GM23338 (cell line): Measurements from ENCODE around the gene KAZN. TPM values are rescaled to one million over a fixed set of nuclear protein-coding genes. Genes with fewer than 3 reads are reported as not detected.

Source experiments
- ATAC-seq: fragments of 200-7000 bp; cut with Tn5 transposase; 3 replicates; pipeline ENCODE4 v1.9.1; 2020
- DNase-seq: peaks from one replicate; pipeline ENCODE4 v3.0.0-alpha.2; 2015; ENCODE audit warnings: low spot score
- H2AFZ ChIP-seq: fragments of 200-600 bp; sonication (generic); 2 replicates; pipeline ENCODE4 v1.8.0; 2016; ENCODE audit warnings: antibody characterized with exemption, mild to moderate bottlenecking, moderate library complexity
- H3F3A ChIP-seq: fragments of 200-600 bp; sonication (generic); replicated peaks from 2 replicates; pipeline ENCODE4 v1.8.0; 2017; ENCODE audit warnings: antibody characterized with exemption, mixed run types, low read depth
- H3K27ac ChIP-seq: fragments of 200-600 bp; sonication (generic); 2 replicates; pipeline ENCODE4 v1.6.1; 2016; ENCODE audit warnings: low read depth
- H3K27me3 ChIP-seq: fragments of 200-600 bp; sonication (generic); 2 replicates; pipeline ENCODE4 v1.8.0; 2016; ENCODE audit warnings: mild to moderate bottlenecking, mixed run types, moderate library complexity; ENCODE audit not compliant: insufficient read depth
- H3K36me3 ChIP-seq: fragments of 200-600 bp; sonication (generic); 2 replicates; pipeline ENCODE4 v1.8.0; 2016; ENCODE audit warnings: mild to moderate bottlenecking; ENCODE audit not compliant: insufficient read depth
- H3K4me1 ChIP-seq: fragments of 200-600 bp; sonication (generic); 2 replicates; pipeline ENCODE4 v1.8.0; 2016; ENCODE audit warnings: mild to moderate bottlenecking, moderate library complexity; ENCODE audit not compliant: insufficient read depth
- H3K4me2 ChIP-seq: fragments of 200-600 bp; sonication (generic); 2 replicates; pipeline ENCODE4 v1.7.1; 2017; ENCODE audit warnings: mixed run types
- H3K4me3 ChIP-seq: fragments of 200-600 bp; sonication (generic); 2 replicates; pipeline ENCODE4 v1.6.1; 2016; ENCODE audit warnings: mixed run types
- H3K79me2 ChIP-seq: fragments of 200-600 bp; sonication (generic); replicated peaks from 2 replicates; pipeline ENCODE4 v1.8.0; 2017; ENCODE audit warnings: mild to moderate bottlenecking; ENCODE audit not compliant: insufficient read depth
- H3K9me2 ChIP-seq: fragments of 200-600 bp; sonication (generic); 2 replicates; pipeline ENCODE4 v1.8.0; 2017; ENCODE audit not compliant: insufficient read depth
- H4K20me1 ChIP-seq: fragments of 200-600 bp; sonication (generic); replicated peaks from 2 replicates; pipeline ENCODE4 v1.8.0; 2017; ENCODE audit warnings: mild to moderate bottlenecking; ENCODE audit not compliant: insufficient read depth
- H3K27ac Mint-ChIP-seq: 2 replicates; pipeline ENCODE4 v1.8.0; 2020; ENCODE audit warnings: inconsistent platforms, mild to moderate bottlenecking, moderate library complexity, mixed read lengths
- H3K27me3 Mint-ChIP-seq: 3 replicates; pipeline ENCODE4 v1.8.0; 2022; ENCODE audit warnings: low read depth, mild to moderate bottlenecking, moderate library complexity, mixed read lengths, inconsistent platforms; ENCODE audit not compliant: insufficient read depth, poor library complexity
- H3K36me3 Mint-ChIP-seq: 3 replicates; pipeline ENCODE4 v1.8.0; 2021; ENCODE audit warnings: low read depth, mild to moderate bottlenecking, inconsistent platforms, moderate library complexity, mixed read lengths
- H3K4me1 Mint-ChIP-seq: 3 replicates; pipeline ENCODE4 v1.8.0; 2020; ENCODE audit warnings: mild to moderate bottlenecking, inconsistent platforms, mixed read lengths
- H3K4me3 Mint-ChIP-seq: 3 replicates; pipeline ENCODE4 v1.8.0; 2021; ENCODE audit warnings: moderate library complexity, mild to moderate bottlenecking, inconsistent platforms, mixed read lengths
- H3K9me3 Mint-ChIP-seq: 3 replicates; pipeline ENCODE4 v1.8.0; 2020; ENCODE audit warnings: moderate library complexity, mild to moderate bottlenecking, inconsistent platforms, mixed read lengths
- CREB1 ChIP-seq: fragments of 250-450 bp; sonication (Bioruptor Pico); IDR thresholded peaks from 2 replicates; pipeline ENCODE4 v1.5.0; 2020; ENCODE audit warnings: low read depth, mild to moderate bottlenecking, moderate library complexity
- EZH2 ChIP-seq: fragments of 200-600 bp; sonication (generic); IDR thresholded peaks from one replicate; pipeline ENCODE4 v1.8.0; 2017; ENCODE audit warnings: antibody characterized with exemption, mild to moderate bottlenecking, low read depth; ENCODE audit not compliant: unreplicated experiment
- EZH2phosphoT487 ChIP-seq: fragments of 200-600 bp; sonication (generic); IDR thresholded peaks from one replicate; pipeline ENCODE4 v1.8.1; 2018; ENCODE audit warnings: antibody characterized with exemption; ENCODE audit not compliant: unreplicated experiment
- JUNB ChIP-seq: IDR thresholded peaks from one replicate; pipeline ENCODE4 v1.6.1; 2016; ENCODE audit warnings: antibody characterized with exemption; ENCODE audit not compliant: unreplicated experiment
- NANOG ChIP-seq: IDR thresholded peaks from 2 replicates; pipeline ENCODE4 v1.6.1; 2016; ENCODE audit warnings: antibody characterized with exemption, borderline replicate concordance
- POLR2AphosphoS5 ChIP-seq: IDR thresholded peaks from 2 replicates; pipeline ENCODE4 v1.6.1; 2016; ENCODE audit warnings: antibody characterized with exemption, low read depth
- STAT1 ChIP-seq: IDR thresholded peaks from one replicate; pipeline ENCODE4 v1.6.1; 2016; ENCODE audit warnings: antibody characterized with exemption; ENCODE audit not compliant: unreplicated experiment
- ZNF114 ChIP-seq: fragments of 250-450 bp; sonication (Bioruptor Pico); IDR thresholded peaks from 2 replicates; pipeline ENCODE4 v1.5.0; 2020; ENCODE audit warnings: mild to moderate bottlenecking, moderate library complexity
- ZNF331 ChIP-seq: fragments of 250-450 bp; sonication (Bioruptor Pico); IDR thresholded peaks from 2 replicates; pipeline ENCODE4 v1.5.0; 2020; ENCODE audit warnings: low read depth, mild to moderate bottlenecking, moderate library complexity
- polyA plus RNA-seq: library from polyadenylated mRNA; unstranded; fragments of >200 nt; fragmentation: Nextera tagmentation; extraction: Ambion mirVana; gene quantifications from 2 replicates; pipeline ENCODE4 v1.2.1, GENCODE V29; 2016
- total RNA-seq: library from RNA; depleted of rRNA; stranded (reverse); fragments of >200 nt; shearing (Covaris generic); gene quantifications from 2 replicates; pipeline ENCODE4 v1.2.3, GENCODE V29; 2014
- TF ChIP-seq, protein P1 (sequence below): fragments of 250-450 bp; sonication (Bioruptor Pico); IDR thresholded peaks from 2 replicates; pipeline ENCODE4 v1.5.0; 2020; ENCODE audit warnings: mild to moderate bottlenecking, moderate library complexity
- TF ChIP-seq, protein P2 (sequence below): IDR thresholded peaks from one replicate; pipeline ENCODE4 v1.6.1; 2018; ENCODE audit warnings: antibody characterized with exemption; ENCODE audit not compliant: unreplicated experiment
- TF ChIP-seq, protein P3 (sequence below): IDR thresholded peaks from 2 replicates; pipeline ENCODE4 v1.6.1; 2016; ENCODE audit warnings: antibody characterized with exemption
- TF ChIP-seq, protein P4 (sequence below), 2 experiments: fragments of 200-600 bp in 1 of 2; sonication (generic) in 1 of 2; conservative IDR thresholded peaks; 2 replicates each; pipeline versions ENCODE4 v1.5.1 to v1.6.1; 2016 to 2017; ENCODE audit warnings: antibody characterized with exemption in 2 of 2, low read depth in 2 of 2, mild to moderate bottlenecking in 2 of 2, moderate library complexity in 1 of 2

Gene KAZN
- total and polyA plus RNA-seq, 2 experiments from 2014 or later, result 9.9 to 15.0 TPM

DNA sequence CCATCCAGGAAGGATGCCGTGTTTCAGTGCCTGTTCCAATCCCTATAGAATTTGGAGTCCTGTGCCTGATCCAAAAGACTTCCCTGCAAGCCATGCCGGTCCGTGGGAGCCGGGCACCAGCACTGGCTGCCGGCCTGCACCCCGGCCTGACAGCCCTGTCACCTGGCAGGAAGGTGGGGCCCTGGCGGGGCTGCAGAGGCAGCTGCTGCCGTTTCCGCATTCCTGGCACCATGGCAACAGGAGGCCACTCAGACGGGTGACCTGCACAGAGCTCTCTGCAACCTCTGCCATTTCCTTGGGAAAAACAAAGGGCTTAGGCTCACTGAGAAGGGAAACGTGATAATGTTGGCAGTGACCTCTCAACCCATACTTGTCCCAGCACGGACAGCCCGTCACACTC is 491.9 kb downstream of the KAZN start:
- TF ChIP-seq POLR2AphosphoS5 (no peak), EZH2phosphoT487 (no peak), EZH2 (no peak), STAT1 (no peak), ZNF114 (CRISPR knock-in tag) (no peak), CREB1 (CRISPR knock-in tag) (no peak), ZNF331 (no peak), JUNB (no peak), NANOG (no peak)
- TF ChIP-seq, protein P1, sequence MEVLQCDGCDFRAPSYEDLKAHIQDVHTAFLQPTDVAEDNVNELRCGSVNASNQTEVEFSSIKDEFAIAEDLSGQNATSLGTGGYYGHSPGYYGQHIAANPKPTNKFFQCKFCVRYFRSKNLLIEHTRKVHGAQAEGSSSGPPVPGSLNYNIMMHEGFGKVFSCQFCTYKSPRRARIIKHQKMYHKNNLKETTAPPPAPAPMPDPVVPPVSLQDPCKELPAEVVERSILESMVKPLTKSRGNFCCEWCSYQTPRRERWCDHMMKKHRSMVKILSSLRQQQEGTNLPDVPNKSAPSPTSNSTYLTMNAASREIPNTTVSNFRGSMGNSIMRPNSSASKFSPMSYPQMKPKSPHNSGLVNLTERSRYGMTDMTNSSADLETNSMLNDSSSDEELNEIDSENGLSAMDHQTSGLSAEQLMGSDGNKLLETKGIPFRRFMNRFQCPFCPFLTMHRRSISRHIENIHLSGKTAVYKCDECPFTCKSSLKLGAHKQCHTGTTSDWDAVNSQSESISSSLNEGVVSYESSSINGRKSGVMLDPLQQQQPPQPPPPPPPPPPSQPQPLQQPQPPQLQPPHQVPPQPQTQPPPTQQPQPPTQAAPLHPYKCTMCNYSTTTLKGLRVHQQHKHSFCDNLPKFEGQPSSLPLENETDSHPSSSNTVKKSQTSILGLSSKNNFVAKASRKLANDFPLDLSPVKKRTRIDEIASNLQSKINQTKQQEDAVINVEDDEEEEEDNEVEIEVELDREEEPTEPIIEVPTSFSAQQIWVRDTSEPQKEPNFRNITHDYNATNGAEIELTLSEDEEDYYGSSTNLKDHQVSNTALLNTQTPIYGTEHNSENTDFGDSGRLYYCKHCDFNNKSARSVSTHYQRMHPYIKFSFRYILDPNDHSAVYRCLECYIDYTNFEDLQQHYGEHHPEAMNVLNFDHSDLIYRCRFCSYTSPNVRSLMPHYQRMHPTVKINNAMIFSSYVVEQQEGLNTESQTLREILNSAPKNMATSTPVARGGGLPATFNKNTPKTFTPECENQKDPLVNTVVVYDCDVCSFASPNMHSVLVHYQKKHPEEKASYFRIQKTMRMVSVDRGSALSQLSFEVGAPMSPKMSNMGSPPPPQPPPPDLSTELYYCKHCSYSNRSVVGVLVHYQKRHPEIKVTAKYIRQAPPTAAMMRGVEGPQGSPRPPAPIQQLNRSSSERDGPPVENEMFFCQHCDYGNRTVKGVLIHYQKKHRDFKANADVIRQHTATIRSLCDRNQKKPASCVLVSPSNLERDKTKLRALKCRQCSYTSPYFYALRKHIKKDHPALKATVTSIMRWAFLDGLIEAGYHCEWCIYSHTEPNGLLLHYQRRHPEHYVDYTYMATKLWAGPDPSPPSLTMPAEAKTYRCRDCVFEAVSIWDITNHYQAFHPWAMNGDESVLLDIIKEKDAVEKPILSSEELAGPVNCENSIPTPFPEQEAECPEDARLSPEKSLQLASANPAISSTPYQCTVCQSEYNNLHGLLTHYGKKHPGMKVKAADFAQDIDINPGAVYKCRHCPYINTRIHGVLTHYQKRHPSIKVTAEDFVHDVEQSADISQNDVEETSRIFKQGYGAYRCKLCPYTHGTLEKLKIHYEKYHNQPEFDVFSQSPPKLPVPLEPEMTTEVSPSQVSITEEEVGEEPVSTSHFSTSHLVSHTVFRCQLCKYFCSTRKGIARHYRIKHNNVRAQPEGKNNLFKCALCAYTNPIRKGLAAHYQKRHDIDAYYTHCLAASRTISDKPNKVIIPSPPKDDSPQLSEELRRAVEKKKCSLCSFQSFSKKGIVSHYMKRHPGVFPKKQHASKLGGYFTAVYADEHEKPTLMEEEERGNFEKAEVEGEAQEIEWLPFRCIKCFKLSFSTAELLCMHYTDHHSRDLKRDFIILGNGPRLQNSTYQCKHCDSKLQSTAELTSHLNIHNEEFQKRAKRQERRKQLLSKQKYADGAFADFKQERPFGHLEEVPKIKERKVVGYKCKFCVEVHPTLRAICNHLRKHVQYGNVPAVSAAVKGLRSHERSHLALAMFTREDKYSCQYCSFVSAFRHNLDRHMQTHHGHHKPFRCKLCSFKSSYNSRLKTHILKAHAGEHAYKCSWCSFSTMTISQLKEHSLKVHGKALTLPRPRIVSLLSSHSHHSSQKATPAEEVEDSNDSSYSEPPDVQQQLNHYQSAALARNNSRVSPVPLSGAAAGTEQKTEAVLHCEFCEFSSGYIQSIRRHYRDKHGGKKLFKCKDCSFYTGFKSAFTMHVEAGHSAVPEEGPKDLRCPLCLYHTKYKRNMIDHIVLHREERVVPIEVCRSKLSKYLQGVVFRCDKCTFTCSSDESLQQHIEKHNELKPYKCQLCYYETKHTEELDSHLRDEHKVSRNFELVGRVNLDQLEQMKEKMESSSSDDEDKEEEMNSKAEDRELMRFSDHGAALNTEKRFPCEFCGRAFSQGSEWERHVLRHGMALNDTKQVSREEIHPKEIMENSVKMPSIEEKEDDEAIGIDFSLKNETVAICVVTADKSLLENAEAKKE, result no peak
- TF ChIP-seq, protein P2, sequence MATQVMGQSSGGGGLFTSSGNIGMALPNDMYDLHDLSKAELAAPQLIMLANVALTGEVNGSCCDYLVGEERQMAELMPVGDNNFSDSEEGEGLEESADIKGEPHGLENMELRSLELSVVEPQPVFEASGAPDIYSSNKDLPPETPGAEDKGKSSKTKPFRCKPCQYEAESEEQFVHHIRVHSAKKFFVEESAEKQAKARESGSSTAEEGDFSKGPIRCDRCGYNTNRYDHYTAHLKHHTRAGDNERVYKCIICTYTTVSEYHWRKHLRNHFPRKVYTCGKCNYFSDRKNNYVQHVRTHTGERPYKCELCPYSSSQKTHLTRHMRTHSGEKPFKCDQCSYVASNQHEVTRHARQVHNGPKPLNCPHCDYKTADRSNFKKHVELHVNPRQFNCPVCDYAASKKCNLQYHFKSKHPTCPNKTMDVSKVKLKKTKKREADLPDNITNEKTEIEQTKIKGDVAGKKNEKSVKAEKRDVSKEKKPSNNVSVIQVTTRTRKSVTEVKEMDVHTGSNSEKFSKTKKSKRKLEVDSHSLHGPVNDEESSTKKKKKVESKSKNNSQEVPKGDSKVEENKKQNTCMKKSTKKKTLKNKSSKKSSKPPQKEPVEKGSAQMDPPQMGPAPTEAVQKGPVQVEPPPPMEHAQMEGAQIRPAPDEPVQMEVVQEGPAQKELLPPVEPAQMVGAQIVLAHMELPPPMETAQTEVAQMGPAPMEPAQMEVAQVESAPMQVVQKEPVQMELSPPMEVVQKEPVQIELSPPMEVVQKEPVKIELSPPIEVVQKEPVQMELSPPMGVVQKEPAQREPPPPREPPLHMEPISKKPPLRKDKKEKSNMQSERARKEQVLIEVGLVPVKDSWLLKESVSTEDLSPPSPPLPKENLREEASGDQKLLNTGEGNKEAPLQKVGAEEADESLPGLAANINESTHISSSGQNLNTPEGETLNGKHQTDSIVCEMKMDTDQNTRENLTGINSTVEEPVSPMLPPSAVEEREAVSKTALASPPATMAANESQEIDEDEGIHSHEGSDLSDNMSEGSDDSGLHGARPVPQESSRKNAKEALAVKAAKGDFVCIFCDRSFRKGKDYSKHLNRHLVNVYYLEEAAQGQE, result no peak
- TF ChIP-seq, protein P3, sequence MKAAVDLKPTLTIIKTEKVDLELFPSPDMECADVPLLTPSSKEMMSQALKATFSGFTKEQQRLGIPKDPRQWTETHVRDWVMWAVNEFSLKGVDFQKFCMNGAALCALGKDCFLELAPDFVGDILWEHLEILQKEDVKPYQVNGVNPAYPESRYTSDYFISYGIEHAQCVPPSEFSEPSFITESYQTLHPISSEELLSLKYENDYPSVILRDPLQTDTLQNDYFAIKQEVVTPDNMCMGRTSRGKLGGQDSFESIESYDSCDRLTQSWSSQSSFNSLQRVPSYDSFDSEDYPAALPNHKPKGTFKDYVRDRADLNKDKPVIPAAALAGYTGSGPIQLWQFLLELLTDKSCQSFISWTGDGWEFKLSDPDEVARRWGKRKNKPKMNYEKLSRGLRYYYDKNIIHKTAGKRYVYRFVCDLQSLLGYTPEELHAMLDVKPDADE, result no peak
- TF ChIP-seq, protein P4, sequence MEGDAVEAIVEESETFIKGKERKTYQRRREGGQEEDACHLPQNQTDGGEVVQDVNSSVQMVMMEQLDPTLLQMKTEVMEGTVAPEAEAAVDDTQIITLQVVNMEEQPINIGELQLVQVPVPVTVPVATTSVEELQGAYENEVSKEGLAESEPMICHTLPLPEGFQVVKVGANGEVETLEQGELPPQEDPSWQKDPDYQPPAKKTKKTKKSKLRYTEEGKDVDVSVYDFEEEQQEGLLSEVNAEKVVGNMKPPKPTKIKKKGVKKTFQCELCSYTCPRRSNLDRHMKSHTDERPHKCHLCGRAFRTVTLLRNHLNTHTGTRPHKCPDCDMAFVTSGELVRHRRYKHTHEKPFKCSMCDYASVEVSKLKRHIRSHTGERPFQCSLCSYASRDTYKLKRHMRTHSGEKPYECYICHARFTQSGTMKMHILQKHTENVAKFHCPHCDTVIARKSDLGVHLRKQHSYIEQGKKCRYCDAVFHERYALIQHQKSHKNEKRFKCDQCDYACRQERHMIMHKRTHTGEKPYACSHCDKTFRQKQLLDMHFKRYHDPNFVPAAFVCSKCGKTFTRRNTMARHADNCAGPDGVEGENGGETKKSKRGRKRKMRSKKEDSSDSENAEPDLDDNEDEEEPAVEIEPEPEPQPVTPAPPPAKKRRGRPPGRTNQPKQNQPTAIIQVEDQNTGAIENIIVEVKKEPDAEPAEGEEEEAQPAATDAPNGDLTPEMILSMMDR (conservative IDR thresholded peaks at IDR 0.05; ENCODE audit: low read depth in 2 of 2), result no peak
- Mint-ChIP-seq H3K27me3 (peaks cover 10% of the 10 kb centered on the region), H3K4me3 (no peak overlapping the region), H3K27ac (no peak overlapping the region; the same call in 1 of the 2 replicates), H3K9me3 (no peaks in the 10 kb centered on the region), H3K36me3 (no peaks in the 10 kb centered on the region), H3K4me1 (peaks cover 33% of the 10 kb centered on the region)
- ATAC-seq, result peak; percentile 98
- no peaks in the 10 kb centered on the region for H3K27me3 ChIP-seq
- H3K4me1 ChIP-seq, result peaks cover 21% of the 10 kb centered on the region
- no peak overlapping the region for H3K4me3 ChIP-seq
- H3K79me2 ChIP-seq, result no peaks in the 10 kb centered on the region
- no peak overlapping the region for H3K27ac ChIP-seq
- peak overlapping the region; percentile 96 for H2AFZ ChIP-seq
- DNase-seq, result peak; percentile 93
- no peaks in the 10 kb centered on the region for H3F3A ChIP-seq
- no peaks in the 10 kb centered on the region; the same call in 1 of the 2 replicates for H4K20me1 ChIP-seq
- H3K36me3 ChIP-seq, result no peaks in the 10 kb centered on the region
- H3K9me2 ChIP-seq, result no peaks in the 10 kb centered on the region
- peak overlapping the region; percentile 71 for H3K4me2 ChIP-seq
